Lower leg skin (tissue), 4 donors: ENCODE data around the gene KLHL17. TPM values are rescaled to one million over a fixed set of nuclear protein-coding genes. Genes with fewer than 3 reads are reported as not detected.

Source experiments
- DNase-seq, 2 donors: peaks; one replicate each; pipeline ENCODE4 v3.0.0-alpha.2; 2019; ENCODE audit warnings: low spot score in 2 of 2
- H3K4me3 ChIP-seq: fragments of 200-600 bp; sonication (generic); 2 replicates; pipeline ENCODE4 v1.5.1; 2017; ENCODE audit warnings: mild to moderate bottlenecking, low read depth; ENCODE audit not compliant: poor library complexity, severe bottlenecking
- CTCF ChIP-seq, 3 donors: fragments of 450-650 bp; IDR thresholded peaks; one replicate each; pipeline ENCODE4 v1.5.1; 2016; ENCODE audit warnings: antibody characterized with exemption in 3 of 3, mild to moderate bottlenecking in 3 of 3, moderate library complexity in 2 of 3
- POLR2A ChIP-seq, 2 donors: fragments of 450-650 bp; IDR thresholded peaks; one replicate each; pipeline ENCODE4 v1.6.1; 2016 to 2017; ENCODE audit warnings: antibody characterized with exemption in 2 of 2, mild to moderate bottlenecking in 1 of 2, moderate library complexity in 1 of 2
- WGBS, 2 donors: methylation state at CpG; one replicate each; pipeline ENCODE4 v1.1.5; 2018; 5-methylcytosine and 5-hydroxymethylcytosine counted together
- intact Hi-C: fragments of 100-400 bp; cut with DNase I; formaldehyde crosslinking; loops from one replicate; pipeline ENCODE4 v1.15.0; 2023; ENCODE audit warnings: low total_unique reads
- total RNA-seq, 4 donors: library from RNA; depleted of rRNA; stranded (reverse); fragments of >200 nt; gene quantifications; one replicate each; pipeline ENCODE4 v1.1.0, GENCODE V29; 2016

KLHL17 gene
- total RNA-seq, 4 donors from 2014 or later: 9.7 to 30.9 (median 16.3) TPM

DNA sequence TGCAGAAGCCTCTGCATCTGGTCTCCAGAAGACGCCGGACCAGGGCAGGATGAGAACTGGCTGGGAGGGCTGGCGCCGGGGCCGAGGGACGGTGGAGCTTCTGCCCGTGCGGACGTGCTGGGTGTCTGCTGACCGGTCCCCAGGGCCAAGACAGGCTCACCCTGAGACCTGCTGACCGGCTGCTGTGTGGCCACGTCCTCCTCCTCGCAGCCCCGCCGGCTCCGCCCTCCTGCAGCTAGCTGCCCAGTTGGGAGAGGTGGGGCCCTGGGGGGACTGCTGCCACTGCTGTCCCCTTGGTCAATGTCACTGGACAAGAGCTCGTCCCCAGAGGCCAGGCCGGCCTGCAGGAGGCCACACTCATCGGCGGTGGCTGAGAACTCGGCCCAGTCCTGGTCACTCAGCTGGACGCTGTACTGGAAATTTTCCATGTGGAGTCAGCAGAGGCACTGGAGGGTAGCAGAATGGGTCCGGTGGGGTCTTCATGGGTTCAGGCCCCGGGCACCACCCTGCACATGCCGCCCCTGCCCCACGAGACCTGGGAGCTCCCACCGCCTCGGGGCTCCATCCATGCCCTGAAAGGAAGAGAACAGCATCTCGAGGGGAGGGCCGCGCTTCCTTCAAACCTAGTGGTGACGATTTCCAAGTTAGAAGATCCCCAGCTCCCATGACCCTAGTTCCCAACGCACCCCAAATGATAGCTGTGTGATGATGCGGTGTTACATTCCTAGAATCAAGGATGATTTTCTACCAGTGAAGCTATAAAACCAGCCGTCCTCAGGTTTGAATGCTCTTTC, 20.4 kb downstream of the KLHL17 start:
- H3K4me3 ChIP-seq: no peak overlapping the region
- 64 to 68% methylated on average over 23 to 28 of the region's 35 CpGs for WGBS, 2 donors
- DNase-seq: no peak
- intact Hi-C loops: no loop called here
- no peak for TF ChIP-seq CTCF (IDR thresholded peaks at IDR 0.05)
- TF ChIP-seq POLR2A (IDR thresholded peaks at IDR 0.05): no peak

DNA sequence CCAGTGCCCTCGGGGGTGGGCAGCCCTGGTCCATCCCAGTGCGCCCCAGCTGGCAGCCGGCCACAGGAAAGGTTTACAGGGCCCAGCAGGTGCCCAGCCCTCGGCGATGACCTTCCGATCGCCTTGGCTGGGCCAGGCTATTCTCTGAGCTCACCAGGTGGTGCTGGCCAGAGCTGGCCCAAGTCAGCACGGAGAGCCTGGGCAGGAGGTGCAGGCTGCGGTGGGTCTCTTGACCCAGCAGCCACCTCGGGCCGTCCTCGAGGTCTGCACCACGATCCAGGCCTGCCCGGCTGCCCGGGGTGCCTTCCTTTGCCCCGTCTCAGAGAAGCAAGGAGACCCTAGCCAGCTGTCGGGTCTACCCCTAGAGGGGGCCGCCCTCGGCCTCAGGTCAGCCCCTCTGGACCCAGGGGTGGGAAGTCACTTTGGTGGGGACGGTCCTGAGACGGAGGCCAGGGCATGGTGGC, 21.1 kb downstream of the KLHL17 start:
- intact Hi-C loops: no loop called here
- 78 to 80% methylated on average over 8 to 21 of the region's 21 CpGs for WGBS, 2 donors
- DNase-seq: no peak
- no peak for TF ChIP-seq POLR2A (IDR thresholded peaks at IDR 0.05)
- no peak for TF ChIP-seq CTCF (IDR thresholded peaks at IDR 0.05)
- H3K4me3 ChIP-seq: no peak overlapping the region

DNA sequence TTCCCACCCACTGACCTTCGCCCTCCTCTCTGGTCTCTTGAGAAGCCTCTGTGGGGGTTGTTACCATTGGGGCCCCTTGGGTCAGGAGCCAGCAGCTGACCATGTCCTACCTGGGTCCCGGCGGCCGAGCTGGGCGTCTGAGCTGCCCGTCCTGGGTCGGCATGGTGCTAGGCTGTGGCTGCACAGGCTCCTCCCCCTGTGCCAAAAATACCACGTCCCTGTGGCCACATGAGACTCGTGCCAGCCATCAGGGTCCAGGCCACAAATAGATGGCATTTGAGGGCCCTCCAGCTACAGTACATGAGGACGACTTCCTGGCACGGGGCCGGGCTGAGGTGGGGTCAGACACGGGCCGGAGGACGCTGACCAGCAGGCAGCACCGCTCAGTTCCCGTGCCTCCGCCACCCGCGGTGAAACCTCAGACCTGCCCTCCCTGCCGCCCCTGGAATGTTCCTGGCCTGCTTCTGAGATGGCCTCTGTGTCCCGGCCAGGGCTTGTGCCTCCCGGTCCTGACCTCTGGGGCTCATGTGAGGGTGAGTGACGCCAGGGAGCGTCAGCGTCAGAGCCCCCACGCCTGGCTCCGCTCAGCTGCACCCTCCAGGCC, 21.7 kb downstream of the KLHL17 start, which contains the start of gene PERM1:
TSS of gene PERM1 (minus strand) at position 139 of the 604 bp plus-strand sequence. CDS start 1,064 bp downstream, outside the sequence.
- WGBS, 2 donors: 52 to 54% methylated on average over 12 to 18 of the region's 28 CpGs

GRCh38 chr1:982765-983436, 22.5 kb downstream of the KLHL17 start:
- intact Hi-C loops: no loop called here
- DNase-seq: no peak
- TF ChIP-seq POLR2A (IDR thresholded peaks at IDR 0.05) (no peak), CTCF (IDR thresholded peaks at IDR 0.05) (no peak)
- H3K4me3 ChIP-seq: no peak overlapping the region
- 49 to 72% methylated on average over 31 to 43 of the region's 43 CpGs for WGBS, 2 donors

More for the DNA sequence above, 21.7 kb downstream of the KLHL17 start, which contains the start of gene PERM1:
- no peak for TF ChIP-seq POLR2A (IDR thresholded peaks at IDR 0.05)
- no peak for TF ChIP-seq CTCF (IDR thresholded peaks at IDR 0.05)
- no peak for DNase-seq
- H3K4me3 ChIP-seq: no peak within 1 kb of the TSS
- intact Hi-C loops: no loop called here

GRCh38 chr1:983798-984475, 23.6 kb downstream of the KLHL17 start:
- 16 to 29% methylated on average over 16 to 25 of the region's 29 CpGs for WGBS, 2 donors
- H3K4me3 ChIP-seq: no peak overlapping the region

More at GRCh38 chr1:983798-984475, 23.6 kb downstream of the KLHL17 start:
- intact Hi-C loops: no loop called here
- TF ChIP-seq CTCF (IDR thresholded peaks at IDR 0.05) (no peak), POLR2A (IDR thresholded peaks at IDR 0.05) (no peak)
- no peak for DNase-seq
